Transverse colon (tissue), 4 donors: Measurements from ENCODE around the gene AGXT.

ENCODE experiments used
- CTCF ChIP-seq, 5 experiments: fragments of 200-600 bp in 3 of 5; fragments of 450-650 bp in 2 of 5; sonication (generic) in 3 of 5; IDR thresholded peaks; 1 replicate in 2 of 5; 2 replicates in 3 of 5; pipeline ENCODE4 v1.5.1; 2016 to 2017; ENCODE audit warnings: antibody characterized with exemption in 5 of 5, inconsistent platforms in 3 of 5, mild to moderate bottlenecking in 2 of 5, moderate library complexity in 1 of 5
- POLR2A ChIP-seq: fragments of 450-650 bp; IDR thresholded peaks from one replicate; pipeline ENCODE4 v1.6.1; 2016; ENCODE audit warnings: antibody characterized with exemption, mild to moderate bottlenecking, moderate library complexity
- POLR2AphosphoS5 ChIP-seq, 3 donors: sonication (generic); formaldehyde crosslinking; IDR thresholded peaks; one replicate each; pipeline ENCODE4 v1.6.1; 2016; ENCODE audit warnings: antibody characterized with exemption in 3 of 3

GRCh38 chr2:240917684-240918257 is 49.1 kb downstream of the AGXT start:
- TF ChIP-seq CTCF (IDR thresholded peaks at IDR 0.05) (no peak), POLR2AphosphoS5 (IDR thresholded peaks at IDR 0.05) (no peak), POLR2A (no peak)
